ENCODE results near the gene CYP24A1.

GRCh38 chr20:54139188-54139587 is 34.6 kb downstream of the CYP24A1 start:
- TF ChIP-seq CTCF (IDR thresholded peaks at IDR 0.05; ENCODE audit: low read length) = no peak
- TF ChIP-seq EZH2 (IDR thresholded peaks at IDR 0.05; ENCODE audit: borderline replicate concordance, low read length) = no peak
